Fibroblast of skin of back (primary cell): Measurements from ENCODE around the gene ADORA2B.

Source experiments
- DNase-seq: peaks from one replicate; pipeline ENCODE4 v3.0.0-alpha.2; 2013

The ADORA2B gene

GRCh38 chr17:15996322-15996721 is 51.4 kb downstream of the ADORA2B start:
- DNase-seq, result no peak

DNA sequence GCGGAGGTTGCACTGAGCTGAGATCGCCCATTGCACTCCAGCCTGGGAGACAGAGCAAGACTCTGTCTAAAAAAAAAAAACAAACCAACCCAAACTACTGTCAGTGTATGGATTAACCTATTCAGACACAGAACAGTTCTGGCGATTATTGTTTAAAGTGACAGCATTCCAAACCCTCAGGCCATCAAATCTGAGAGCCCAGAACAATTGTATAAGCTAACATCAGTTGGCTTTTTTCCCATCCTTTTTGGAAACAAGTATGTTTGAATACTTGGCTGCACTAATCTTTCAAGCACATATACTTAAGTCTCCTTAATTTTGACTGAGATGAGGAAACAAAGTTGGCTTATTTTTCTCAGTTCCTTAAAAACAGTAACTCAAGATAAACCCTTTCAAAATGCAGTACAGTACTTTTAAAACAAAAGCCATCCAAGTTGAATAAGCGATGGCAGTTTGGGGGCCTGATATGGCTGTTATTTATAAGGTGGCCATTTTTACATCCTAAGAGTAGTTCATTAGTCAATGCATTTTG is 53.2 kb downstream of the ADORA2B start:
- DNase-seq, result no peak

DNA sequence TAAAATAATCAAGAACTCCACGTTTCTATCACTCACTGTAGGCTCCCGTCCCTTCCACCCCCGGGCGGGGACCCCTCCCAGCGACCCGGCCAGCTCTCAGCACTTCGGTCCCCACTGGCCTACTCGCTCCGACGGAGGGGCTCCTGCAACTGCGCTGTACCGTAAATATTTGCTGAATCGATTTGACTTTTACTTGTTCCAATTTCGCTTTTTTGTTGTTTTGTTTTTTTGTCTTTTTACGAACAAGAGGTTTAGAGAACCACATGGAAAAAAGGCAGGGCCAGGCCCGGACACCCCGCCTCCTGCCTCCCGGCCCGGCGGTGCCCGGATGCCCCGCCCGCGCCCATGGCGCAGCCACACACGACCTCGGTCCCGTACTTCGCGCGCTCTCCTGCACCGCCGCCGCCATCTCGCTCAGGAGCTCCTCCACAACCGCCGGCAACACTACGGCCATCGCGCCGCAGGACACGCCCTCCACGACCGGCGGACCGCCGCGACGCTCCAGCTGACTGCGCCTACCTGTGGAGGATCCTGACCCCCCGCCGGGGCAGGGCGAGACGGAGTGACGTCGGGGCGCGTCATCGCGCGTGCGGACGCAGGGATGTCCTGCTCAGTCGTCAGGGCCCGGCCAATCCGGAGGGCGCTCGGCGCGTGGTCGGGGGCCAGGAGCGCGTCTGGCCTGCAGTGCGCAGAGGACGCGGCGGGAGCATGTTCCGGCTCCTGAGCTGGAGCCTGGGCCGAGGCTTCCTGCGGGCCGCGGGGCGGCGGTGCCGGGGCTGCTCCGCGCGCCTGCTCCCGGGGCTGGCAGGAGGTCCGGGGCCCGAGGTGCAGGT is 54.4 kb downstream of the ADORA2B start, which contains the start of the genes TTC19 and ZSWIM7:
Gene TTC19, plus strand, starts transcription at position 684 of the 833 bp plus-strand sequence. Its CDS starts 25 bp downstream, at position 709.
Gene ZSWIM7, minus strand, starts transcription at position 564 of the 833 bp plus-strand sequence. Its CDS starts 110 bp downstream, at position 454.
- peak; percentile 92 for DNase-seq

DNA sequence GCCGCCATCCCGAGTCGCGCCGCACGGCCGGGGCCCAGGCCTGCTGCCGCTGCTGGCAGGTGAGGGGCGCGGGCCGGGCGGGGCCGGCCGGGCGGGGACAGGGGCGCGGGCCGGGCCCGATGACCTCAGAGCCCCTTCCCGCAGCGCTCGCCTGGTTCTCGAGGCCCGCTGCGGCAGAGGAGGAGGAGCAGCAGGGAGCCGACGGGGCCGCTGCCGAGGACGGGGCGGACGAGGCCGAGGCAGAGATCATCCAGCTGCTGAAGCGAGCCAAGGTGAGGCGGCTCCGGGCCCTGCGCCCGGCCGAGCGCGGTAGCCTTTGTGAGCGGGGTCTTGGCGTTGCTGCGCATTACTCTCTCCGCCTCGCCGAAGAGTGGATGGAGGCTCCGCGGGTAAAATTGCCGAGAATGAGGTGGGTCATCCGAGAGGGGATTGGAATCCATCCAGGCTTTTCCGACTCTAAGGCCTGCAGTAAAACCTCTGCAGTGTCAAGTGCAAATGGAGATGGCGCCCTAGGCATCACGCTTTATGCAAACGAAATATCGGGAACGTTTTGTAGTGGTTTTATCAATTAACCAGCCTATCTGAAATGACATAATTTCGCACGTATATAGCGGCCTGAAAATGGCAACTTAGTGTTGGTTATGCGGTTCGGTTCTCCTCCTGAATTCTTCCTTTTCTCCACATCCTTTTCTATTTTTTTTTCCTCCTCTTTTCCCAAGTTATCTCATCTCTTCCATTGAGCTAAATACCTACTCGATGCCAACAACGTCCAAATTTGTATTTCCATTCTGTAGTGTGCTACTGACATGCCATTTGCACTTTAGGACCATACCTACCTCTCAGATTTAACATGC is 55.3 kb downstream of the ADORA2B start:
- DNase-seq, result peak; percentile 34

- peak; percentile 10 for DNase-seq
Observed at GRCh38 chr17:16001226-16001897, 56.4 kb downstream of the ADORA2B start.

GRCh38 chr17:16002708-16003260 is 57.9 kb downstream of the ADORA2B start:
- DNase-seq, result no peak

GRCh38 chr17:16003841-16004240 is 58.9 kb downstream of the ADORA2B start:
- no peak for DNase-seq

GRCh38 chr17:16005636-16006035 is 60.7 kb downstream of the ADORA2B start:
- no peak for DNase-seq

GRCh38 chr17:16007439-16007838 is 62.5 kb downstream of the ADORA2B start:
- no peak for DNase-seq

DNA sequence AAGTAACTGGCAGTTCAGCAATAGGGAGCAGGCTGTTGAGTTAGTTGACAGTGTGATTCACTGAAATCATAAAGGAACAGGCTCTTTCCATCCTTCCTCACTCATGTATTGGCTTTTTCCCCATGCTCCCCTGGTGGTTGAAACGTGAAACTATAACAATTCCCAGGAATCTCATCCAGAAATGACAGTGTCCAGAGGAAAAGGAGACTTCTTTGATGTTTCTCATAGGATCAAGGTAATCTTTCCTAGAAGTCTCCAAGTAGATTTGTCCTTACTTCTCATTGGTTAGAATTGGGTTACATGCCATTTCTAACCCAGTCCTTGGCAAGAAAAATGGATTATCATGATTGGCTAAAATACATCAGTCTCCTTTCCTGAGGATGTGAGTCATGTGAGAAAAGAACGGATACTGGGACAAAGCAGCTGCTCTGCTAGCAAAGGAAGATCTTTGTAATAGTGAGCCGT is 69.0 kb downstream of the ADORA2B start:
- peak; percentile 83 for DNase-seq

DNA sequence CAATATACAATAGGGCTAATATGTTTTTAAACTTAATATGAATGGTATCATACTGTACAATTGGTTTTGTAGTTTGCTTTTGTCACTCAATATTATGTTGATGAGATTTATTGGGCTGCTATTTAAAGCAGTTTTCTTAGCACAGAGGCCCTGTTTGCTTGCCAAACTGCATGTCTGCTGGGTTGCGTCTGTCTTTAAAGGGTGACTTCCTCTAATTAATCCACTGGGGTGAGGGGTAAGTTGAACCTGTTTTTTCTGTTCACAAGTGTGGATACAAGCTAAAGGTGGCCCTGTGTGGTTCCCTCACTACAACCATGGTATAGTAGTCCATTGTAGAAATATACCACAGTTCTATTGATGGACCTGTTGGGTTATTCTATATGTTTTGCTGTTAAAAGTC is 74.4 kb downstream of the ADORA2B start:
- DNase-seq, result no peak

- DNase-seq, result no peak
Observed at GRCh38 chr17:16023881-16024280, 79.0 kb downstream of the ADORA2B start.

- no peak for DNase-seq
Observed at GRCh38 chr17:16025202-16025601, 80.3 kb downstream of the ADORA2B start.
